NCI-H2029 treated with DMSO at 0.1 percent for 48 hours (cell line): ENCODE results near the gene WFDC10B.
"Not testable (repeated sequence)": the region's sequence is repeated elsewhere in the genome, so short reads cannot be mapped to it uniquely, and the experiment has no call there.

Experiments used
- DNase-seq: peaks from one replicate; lab custom pipeline; 2025; lab: John Stamatoyannopoulos, UW

The WFDC10B gene

DNA sequence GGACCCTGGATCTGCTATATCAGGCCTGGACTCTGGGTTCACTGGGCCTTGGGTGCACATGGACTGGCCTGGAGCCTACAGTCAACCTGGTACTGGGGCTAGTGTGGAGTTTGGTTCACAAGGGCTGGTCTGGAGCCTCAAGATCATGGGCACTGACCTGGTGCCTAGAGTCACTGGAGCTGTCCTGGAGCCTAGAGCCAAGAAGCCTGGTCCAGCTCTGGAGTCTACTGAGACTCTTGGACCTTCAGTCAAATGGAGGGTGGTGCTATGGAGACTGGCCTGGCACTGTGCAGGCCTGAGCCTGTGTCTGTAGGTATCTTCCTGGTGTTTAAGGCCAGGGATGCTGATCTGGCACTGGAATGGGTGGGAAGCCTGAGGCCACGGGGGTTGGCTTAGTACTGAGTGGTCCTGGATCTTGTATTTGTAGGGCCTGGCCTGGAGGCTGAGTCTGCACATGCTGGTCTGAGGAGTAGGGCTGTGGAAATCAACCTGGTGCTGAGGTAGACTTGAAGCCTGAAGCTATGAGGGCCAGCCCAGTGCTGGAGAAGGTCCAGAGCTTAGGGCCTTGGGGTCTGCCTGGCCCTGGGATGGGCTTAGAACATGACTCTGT lies 57.3 kb downstream of the WFDC10B start:
- DNase-seq: no peak

DNA sequence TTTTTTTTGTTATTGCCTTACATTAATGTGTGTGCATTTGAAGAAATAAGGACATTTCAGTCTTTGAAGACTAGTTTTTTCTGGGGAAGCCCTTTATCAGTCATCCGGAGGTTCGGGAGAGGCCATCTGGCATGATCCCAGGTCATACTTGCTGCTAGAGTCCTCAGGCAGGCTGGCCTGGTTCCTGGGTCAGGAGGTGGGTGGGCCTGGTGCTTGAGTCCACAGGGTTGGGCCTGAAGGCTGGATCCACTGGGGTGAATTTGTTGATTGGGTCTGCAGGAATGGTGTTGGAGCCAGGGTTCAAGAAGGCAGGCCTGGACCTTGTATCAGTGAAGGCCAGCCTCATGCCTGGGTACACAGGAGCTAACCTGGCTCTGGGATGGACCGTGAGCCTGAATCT lies 57.9 kb downstream of the WFDC10B start:
- no peak for DNase-seq

- not testable (repeated sequence) for DNase-seq
Observed at GRCh38 chr20:45645869-45646268, 59.0 kb downstream of the WFDC10B start.

- not testable (repeated sequence) for DNase-seq
Observed at GRCh38 chr20:45641076-45641475, 63.7 kb downstream of the WFDC10B start.

- no peak for DNase-seq
Observed at GRCh38 chr20:45639687-45640086, 65.1 kb downstream of the WFDC10B start.

DNA sequence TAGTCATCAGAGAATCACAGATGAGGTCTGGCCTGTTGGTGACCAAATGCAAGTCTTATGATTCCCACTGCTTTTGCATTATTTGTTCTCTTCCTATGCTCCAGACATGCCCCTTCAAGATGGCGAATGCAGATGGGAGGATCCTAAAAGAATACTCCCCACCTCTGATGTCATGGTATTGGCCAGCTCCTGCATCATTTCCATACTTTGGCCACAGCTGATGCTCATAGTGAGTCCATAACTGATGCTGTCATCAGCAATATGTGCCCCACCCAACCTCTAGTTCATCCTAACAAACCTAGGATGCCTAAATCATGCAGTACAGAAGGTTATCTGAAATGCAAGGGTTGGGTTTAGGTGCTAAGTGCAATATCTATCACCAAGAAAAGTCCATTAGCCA lies 68.3 kb downstream of the WFDC10B start:
- DNase-seq: no peak
